Cardiac fibroblast (primary cell): ENCODE results near the gene MED16.

Source experiments
- DNase-seq, 2 donors: peaks; one replicate each; pipeline versions ENCODE4 v3.0.0 to v3.0.0-alpha.2; 2010; ENCODE audit warnings: low read depth in 2 of 2
- H3K4me3 ChIP-seq, 2 donors: replicated peaks in 1 of 2; 1 replicate in 1 of 2; 2 replicates in 1 of 2; pipeline ENCODE4 v1.5.1; 2011; ENCODE audit warnings: low read depth in 2 of 2, low read length in 2 of 2, mild to moderate bottlenecking in 2 of 2, moderate library complexity in 1 of 2
- TF ChIP-seq, protein P1 (sequence below): IDR thresholded peaks from one replicate; pipeline ENCODE4 v1.5.1; 2011; ENCODE audit warnings: low read depth, mild to moderate bottlenecking, low read length, inconsistent platforms

MED16 gene

DNA sequence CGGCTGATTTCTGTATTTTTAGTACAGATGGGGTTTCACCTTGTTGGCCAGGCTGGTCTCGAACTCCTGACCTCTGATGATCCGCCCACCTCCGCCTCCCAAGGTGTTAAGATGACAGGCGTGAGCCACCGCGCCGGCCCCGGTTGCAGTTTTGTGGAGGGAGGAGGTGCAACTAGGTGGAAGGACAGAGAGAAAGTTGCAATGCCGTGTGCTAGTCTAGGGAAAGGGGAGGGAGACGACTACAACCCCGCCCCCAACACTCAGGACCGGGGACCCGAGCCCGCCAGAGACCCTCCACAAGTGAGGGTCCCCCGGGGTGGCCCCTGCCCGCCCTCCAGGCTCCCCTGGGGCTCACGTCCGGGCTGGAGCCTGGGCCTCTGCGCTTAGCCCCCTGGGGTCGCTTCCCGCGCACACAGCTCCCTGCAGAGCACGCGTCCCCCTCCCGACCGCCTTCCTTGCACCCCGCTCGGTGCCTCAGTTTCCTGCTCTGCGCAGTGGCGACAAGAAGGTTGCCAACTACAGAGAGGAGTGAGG, 31.6 kb upstream of the MED16 start:
- TF ChIP-seq, protein P1, sequence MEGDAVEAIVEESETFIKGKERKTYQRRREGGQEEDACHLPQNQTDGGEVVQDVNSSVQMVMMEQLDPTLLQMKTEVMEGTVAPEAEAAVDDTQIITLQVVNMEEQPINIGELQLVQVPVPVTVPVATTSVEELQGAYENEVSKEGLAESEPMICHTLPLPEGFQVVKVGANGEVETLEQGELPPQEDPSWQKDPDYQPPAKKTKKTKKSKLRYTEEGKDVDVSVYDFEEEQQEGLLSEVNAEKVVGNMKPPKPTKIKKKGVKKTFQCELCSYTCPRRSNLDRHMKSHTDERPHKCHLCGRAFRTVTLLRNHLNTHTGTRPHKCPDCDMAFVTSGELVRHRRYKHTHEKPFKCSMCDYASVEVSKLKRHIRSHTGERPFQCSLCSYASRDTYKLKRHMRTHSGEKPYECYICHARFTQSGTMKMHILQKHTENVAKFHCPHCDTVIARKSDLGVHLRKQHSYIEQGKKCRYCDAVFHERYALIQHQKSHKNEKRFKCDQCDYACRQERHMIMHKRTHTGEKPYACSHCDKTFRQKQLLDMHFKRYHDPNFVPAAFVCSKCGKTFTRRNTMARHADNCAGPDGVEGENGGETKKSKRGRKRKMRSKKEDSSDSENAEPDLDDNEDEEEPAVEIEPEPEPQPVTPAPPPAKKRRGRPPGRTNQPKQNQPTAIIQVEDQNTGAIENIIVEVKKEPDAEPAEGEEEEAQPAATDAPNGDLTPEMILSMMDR = no peak
- DNase-seq = no peak
- peak overlapping the region; percentile 72 to 78 for H3K4me3 ChIP-seq

DNA sequence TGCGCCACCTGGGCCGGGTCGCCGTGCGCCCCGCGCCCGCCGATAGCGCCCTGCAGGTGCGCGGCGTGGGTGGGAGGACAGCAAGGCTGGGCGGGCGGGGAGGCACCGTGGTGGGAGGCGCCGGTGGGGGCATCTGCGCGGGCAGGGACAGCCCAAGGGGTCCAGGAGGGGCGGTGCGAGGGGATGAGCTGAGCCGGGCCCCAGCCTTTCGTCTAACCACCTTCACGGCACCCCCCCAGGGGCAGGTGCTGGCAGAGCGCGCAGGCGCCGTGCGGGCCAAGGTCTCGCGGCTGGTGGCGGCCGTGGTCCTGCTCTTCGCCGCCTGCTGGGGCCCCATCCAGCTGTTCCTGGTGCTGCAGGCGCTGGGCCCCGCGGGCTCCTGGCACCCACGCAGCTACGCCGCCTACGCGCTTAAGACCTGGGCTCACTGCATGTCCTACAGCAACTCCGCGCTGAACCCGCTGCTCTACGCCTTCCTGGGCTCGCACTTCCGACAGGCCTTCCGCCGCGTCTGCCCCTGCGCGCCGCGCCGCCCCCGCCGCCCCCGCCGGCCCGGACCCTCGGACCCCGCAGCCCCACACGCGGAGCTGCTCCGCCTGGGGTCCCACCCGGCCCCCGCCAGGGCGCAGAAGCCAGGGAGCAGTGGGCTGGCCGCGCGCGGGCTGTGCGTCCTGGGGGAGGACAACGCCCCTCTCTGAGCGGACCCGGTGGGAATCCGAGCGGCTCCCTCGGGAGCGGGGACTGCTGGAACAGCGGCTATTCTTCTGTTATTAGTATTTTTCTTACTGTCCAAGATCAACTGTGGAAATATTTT, 27.3 kb upstream of the MED16 start:
- TF ChIP-seq, protein P1 = no peak
- H3K4me3 ChIP-seq = peak overlapping the region; percentile 11 to 14
- peak in 1 of 2 donors; percentile 43 for DNase-seq

DNA sequence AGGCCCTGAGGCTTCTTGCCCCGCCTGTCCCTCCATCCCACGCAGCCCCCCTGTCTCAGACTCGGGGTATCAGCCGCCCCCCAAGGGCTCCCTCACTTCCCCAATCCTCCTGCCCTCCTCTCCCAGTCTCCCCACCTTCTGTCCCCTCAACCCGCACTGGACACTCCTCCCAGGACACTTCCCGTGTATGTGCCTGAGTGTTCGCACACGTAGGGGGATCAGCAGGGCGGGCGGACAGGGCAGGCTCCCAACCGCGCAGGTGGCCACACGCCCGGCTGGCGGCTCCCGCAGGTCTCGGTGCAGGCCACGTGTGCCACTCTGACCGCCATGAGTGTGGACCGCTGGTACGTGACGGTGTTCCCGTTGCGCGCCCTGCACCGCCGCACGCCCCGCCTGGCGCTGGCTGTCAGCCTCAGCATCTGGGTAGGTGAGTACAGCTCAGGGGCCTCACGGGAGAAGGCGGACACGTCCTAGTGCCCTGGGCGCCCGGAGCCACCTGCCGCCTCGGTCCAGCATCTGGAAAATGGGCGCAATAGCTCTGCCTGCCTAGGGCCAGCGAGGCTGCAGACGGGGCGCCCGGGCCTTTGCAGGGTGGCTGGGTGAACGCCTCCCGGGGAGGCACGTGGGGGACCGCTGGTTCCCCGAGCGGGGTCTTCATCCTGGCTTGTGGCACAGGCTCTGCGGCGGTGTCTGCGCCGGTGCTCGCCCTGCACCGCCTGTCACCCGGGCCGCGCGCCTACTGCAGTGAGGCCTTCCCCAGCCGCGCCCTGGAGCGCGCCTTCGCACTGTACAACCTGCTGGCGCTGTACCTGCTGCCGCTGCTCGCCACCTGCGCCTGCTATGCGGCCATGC, 26.4 kb upstream of the MED16 start:
- TF ChIP-seq, protein P1 = no peak
- no peak for DNase-seq
- no peak overlapping the region for H3K4me3 ChIP-seq

DNA sequence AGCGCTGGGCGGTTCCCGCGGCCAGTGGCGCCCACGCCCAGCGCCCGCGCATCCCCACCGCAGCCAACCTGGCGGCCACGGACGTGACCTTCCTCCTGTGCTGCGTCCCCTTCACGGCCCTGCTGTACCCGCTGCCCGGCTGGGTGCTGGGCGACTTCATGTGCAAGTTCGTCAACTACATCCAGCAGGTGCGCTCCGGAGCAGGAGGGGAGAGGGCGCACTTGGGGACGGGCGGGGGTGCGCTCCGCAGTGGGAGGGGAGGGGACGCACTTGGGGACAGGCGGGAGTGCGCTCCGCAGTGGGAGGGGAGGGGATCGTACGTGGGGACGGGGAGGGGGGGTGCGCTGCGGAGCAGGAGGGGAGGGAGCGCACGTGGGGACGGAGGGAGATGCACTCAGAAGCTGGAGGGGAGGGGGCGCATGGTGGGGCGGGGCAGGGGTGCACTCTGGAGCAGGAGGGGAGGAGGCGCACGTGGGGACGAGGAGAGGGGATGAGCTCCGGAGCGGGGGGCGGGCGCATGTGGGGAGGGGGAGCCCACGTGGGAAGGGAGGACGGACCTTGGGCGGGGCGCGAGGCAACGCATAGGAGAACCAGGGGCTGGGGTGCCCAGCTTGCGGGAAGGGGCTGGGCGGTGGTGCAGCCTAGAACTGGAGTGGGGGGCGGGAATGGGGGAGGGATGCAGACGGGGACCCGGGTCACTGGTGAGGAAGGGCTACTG, 25.7 kb upstream of the MED16 start:
- H3K4me3 ChIP-seq = no peak overlapping the region
- TF ChIP-seq, protein P1 = no peak
- DNase-seq = no peak

DNA sequence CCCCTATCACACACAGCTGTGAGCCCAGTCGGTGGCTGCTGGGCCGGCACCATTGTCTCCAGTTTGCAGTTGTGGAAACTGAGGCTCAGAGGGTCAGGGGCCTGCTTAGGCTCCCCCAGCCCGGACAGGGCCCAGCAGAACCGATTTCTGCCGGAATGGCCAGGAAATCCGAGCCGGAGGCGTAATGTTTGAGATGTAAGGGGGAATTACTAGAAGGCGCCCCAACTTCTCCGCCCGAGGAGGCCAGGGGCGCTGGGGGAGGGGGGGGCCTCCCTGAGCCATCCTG, 25.1 kb upstream of the MED16 start:
- no peak for DNase-seq
- TF ChIP-seq, protein P1 = no peak
- H3K4me3 ChIP-seq = no peak overlapping the region

DNA sequence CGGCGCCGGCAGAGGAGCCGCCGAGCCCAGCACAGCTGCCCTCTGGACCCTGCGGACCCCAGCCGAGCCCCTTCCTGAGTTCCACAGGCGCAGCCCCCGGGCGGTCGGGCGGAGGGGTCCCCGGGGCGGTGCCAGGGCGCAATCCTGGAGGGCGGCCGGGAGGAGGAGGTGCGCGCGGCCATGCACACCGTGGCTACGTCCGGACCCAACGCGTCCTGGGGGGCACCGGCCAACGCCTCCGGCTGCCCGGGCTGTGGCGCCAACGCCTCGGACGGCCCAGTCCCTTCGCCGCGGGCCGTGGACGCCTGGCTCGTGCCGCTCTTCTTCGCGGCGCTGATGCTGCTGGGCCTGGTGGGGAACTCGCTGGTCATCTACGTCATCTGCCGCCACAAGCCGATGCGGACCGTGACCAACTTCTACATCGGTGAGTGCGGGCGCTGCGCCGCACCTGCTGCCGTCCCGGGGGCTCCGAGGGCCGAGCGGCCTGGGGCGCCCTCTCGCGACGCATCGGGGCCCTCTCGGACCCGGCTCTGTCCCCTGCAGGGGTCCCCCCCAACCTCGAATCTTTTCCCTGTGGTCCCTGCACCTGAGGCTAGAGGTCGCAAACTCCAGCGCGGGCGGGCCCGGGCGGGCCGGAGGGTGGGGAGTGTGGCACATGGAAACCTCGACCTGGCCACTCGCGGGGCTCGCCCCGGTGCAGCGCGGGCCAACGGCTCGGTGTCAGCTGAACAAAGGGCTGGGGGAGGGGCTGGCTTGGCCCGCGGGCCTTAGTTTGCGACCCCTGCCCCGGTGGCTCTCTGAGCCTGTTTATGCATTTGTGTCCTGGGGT, 24.6 kb upstream of the MED16 start, which contains the start of gene KISS1R:
Gene KISS1R, plus strand, starts transcription at position 11 of the 829 bp plus-strand sequence. Its CDS starts 170 bp downstream, at position 181.
- TF ChIP-seq, protein P1 = peak; percentile 25
- H3K4me3 ChIP-seq = no peak within 1 kb of the TSS
- peak in 1 of 2 donors; percentile 29 for DNase-seq
